OCI-LY3 (cell line): ENCODE measurements around the gene ENHO.

Experiments used
- EZH2phosphoT487 ChIP-seq: fragments of 200-600 bp; shearing (Covaris generic); IDR thresholded peaks from 2 replicates; pipeline ENCODE4 v1.6.1; 2018; ENCODE audit warnings: antibody characterized with exemption, mixed run types, low read depth
- TF ChIP-seq, protein P1 (sequence below): fragments of 200-600, 300-600 bp; sonication (generic); IDR thresholded peaks from 2 replicates; pipeline ENCODE4 v1.5.1; 2014; ENCODE audit warnings: antibody characterized with exemption, low read length, low read depth

DNA sequence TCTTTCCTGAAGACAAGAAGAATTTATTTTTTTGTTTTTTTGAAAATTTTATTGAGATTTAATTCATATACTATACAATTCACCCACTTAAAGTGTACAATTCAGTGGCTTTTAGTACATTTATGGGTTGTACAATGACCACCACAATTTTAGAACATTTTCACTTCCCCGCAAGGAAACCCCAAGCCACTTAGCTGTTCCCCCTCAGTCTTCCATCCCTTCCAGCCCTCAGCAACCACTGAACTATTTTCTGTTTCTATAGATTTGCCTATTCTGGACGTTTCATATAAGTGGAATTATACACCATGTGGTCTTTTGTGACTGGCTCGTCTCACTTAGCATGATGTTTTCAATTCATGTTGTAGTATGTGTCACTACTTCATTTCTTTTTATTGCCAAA, 36.2 kb downstream of the ENHO start:
- TF ChIP-seq, protein P1, sequence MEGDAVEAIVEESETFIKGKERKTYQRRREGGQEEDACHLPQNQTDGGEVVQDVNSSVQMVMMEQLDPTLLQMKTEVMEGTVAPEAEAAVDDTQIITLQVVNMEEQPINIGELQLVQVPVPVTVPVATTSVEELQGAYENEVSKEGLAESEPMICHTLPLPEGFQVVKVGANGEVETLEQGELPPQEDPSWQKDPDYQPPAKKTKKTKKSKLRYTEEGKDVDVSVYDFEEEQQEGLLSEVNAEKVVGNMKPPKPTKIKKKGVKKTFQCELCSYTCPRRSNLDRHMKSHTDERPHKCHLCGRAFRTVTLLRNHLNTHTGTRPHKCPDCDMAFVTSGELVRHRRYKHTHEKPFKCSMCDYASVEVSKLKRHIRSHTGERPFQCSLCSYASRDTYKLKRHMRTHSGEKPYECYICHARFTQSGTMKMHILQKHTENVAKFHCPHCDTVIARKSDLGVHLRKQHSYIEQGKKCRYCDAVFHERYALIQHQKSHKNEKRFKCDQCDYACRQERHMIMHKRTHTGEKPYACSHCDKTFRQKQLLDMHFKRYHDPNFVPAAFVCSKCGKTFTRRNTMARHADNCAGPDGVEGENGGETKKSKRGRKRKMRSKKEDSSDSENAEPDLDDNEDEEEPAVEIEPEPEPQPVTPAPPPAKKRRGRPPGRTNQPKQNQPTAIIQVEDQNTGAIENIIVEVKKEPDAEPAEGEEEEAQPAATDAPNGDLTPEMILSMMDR, result no peak
- TF ChIP-seq EZH2phosphoT487, result no peak
